ENCODE data around the gene WDR59.

DNA sequence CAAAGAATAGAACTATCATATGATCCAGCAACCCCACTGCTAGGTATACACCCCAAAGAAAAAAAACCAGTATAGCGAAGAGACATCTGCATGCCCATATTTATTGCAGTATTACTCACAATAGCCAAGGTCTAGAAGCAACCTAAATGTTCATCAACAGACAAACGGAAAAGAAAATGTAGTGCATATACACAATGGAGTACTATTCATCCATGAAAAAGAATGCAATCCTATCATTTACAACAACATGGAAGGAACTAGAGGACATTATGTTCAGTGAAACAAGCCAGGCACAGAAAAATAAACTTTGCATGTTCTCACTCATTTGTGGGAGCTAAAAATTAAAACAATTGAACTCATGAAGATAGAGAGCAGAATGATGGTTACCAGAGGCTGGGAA is 55.3 kb downstream of the WDR59 start:
- TF ChIP-seq POLR2A (IDR thresholded peaks at IDR 0.05; ENCODE audit: low read length) (no peak), GATA1 (IDR thresholded peaks at IDR 0.05; ENCODE audit: low read depth, low read length) (no peak)
